Endometrial microvascular endothelial cells (primary cell): ENCODE measurements around the gene RGS7. TPM values are rescaled to one million over a fixed set of nuclear protein-coding genes. Genes with fewer than 3 reads are reported as not detected.

Experiments
- in situ Hi-C: cut with HindIII; loops from 2 replicates; pipeline ENCODE4 v1.10.0; 2017; ENCODE audit warnings: low sequenced_read_pairs, low pct_unique_long_range_greater_than_20kb; ENCODE audit errors: inconsistent ontology term
- total RNA-seq: library from RNA; depleted of rRNA; stranded (reverse); fragments of >200 nt; gene quantifications from one replicate; pipeline ENCODE4 v1.2.3, GENCODE V29; 2015; ENCODE audit errors: inconsistent ontology term

RGS7 gene
- total RNA-seq, 1 donor from 2014 or later, result 0.74 TPM

DNA sequence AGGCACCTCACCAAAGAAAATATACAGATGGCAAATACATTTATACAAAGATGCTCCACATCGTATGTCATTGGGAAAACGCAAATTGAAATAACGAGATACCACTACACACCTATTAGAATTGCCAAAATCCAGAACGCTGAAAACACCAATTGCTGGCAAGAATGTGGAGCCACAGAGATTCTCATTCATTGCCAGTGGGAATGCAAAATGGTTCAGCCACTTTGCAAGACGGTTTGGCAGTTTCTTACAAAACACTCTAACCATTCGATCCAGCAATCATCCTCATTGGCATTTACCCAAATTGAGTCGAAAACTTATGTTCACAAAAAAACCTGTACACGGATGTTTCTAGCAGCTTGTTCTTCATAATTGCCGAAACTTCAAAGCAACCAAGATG, 521.7 kb downstream of the RGS7 start:
- in situ Hi-C loops, result no loop called here

DNA sequence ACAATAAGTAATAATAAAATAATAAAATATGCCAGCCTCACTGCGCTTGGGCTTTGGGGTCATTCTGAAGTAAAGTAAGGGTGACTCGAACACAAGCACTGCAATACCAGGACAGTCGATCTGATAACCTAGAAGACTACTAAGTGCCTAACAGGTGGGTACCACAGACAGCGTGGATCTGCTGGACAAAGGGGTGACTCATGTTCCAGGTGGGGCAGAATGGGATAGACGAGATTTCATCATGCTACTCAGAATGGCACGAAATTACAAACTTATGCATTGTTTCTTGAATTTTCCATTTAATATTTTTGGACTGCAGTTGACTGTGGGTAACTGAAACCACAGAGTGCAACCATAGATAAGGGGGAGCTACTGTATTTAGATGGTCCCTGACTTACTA, 523.9 kb downstream of the RGS7 start:
- in situ Hi-C loops, result no loop called here

DNA sequence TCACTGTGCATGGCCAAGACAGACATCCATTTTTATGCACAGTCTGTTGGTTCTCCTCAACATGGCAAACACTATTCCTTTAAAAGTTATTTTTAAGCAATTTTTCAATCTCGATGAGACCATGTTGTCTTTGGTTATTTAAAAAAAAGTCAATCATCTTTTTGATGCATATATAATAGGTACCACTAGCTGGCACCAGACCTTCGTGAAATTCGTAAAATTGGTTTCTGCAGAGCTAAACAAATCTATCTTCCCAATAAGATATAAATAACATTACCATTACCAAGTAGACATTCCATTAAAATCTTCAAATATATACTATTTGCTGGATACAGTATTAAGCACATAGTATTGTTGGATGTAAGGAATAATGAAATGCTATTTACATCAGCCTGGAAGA, 525.1 kb downstream of the RGS7 start:
- in situ Hi-C loops, result no loop called here

DNA sequence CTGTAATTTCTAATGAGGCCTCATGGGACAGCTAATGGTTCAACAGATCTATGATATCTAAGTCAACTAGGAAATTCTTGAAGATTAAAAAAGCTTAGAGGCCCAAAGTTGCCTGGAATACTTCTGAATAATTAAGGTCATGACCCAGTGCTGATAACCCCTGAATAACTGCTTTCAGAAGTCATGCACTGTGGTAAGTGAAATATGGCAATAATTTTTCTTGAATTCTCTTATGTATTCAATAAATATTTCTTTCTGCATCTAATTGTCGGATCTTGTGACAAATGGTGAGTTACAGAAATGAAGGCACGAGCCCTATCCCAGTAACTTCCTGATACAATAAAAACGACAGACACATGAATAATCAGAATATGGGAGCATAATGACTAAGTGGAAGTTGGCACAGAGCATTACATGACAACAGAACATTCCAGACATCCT, 525.8 kb downstream of the RGS7 start:
- in situ Hi-C loops, result no loop called here

DNA sequence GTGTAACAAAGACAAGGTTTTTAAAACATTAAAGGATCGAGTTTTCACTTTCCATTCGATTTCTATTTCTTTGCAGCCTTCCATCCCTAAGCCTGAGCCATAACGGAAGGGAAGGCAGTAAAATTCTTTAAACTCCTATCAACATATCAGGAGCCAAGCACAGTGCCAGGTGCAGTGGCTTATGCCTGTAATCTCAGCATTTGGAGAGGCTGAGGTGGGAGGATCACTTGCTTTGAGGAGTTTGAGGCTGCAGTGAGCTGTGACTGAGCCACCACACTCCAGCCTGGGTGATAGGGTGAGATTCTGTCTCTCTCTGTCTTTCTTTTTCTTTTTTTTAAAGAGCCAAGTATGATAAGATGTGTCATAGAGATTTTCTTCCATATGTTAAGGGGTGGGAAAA, 527.5 kb downstream of the RGS7 start:
- in situ Hi-C loops, result no loop called here

DNA sequence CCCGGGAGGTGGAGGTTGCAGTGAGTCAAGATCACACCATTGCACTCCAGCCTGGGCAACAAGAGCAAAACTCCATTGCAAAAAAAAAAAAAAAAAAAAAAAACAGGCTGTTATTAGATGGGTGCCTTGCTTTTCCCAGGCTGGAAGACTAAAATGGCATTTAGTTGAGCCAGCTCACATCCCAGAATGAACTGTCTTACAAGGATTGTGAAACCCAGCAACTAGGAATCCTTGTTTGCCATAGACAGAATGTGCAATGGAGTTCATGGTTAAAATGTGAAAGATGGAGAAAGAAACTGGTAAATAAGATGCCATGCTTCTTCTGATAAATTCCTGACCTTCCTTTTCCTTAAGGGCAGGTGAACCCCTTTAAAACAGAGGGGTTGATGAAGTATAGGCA, 529.2 kb downstream of the RGS7 start:
- in situ Hi-C loops, result no loop called here

DNA sequence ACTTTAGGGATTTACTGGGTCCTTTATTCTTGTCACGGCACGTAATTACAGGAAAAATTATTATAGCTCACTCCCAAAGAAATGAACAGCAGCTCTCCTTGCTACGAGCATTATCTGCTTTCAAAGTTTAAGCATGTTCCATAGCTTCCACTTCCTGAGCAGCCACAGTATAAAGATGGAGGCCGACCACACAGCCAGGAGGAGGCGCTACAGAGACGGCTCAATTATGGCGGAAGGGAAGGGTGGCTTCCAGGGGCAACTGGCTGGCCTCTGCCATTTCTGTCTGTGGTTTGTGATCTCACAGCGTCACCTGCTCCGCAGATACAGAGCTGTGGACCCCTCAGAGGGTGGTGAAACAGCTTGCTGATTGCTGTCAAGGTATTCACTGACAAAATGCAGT, 532.8 kb downstream of the RGS7 start:
- in situ Hi-C loops, result no loop called here

DNA sequence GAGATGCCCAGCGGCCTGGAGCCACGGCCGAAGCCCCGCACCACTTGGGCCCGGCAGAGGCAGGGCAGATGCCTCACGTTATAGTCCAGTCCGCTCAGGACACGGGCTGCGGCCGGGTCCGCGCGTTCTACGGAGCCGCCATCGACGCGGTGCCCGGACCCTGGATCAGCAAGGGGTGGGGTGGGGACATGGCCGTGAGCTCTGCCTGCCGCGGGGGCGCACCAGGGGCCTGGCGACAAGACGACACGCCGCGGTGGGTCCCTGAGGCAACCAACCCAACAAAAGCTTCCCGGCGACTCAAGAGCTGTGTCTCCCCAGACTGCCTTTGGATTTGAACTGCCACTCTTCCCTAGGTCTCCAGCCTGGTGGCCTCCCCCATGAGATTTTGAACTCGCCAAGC, 533.6 kb downstream of the RGS7 start:
- in situ Hi-C loops, result no loop called here

DNA sequence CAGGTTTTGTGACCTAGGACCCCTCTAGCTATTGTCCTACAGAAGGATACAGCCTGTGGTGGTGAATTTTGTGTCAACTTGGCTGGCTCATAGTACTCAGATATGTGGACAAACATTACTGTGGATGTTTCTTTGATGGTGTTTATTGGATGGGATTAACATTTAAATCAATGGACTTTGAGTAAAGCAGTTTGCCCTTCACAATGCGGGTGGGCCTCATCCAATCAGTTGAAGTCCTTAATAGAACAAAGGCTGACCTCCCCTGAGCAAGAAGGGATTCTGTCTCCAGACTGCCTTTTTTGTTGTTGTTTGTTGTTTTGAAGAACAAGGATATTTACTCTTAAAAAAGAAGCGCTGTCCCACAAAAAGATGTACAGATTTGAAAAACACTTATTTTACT, 535.1 kb downstream of the RGS7 start:
- in situ Hi-C loops, result no loop called here

DNA sequence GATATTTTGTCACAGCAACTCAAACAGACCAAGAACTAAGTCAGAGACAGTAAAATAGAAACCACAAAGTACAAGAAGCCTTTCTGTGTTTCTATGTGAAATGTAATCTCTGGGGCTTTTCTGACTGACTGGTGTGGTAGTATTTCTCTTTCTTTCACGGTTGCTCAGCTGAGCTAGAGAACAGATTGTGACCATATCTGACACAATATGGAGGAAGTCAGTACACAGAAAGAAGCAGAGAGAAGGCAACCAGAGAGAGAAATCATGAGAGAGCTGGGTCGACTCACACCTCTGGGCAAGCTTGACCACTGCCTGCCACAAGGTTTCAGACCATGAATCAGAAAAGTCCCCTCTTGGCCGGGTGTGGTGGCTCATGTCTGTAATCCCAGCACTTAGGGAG, 536.2 kb downstream of the RGS7 start:
- in situ Hi-C loops, result no loop called here

DNA sequence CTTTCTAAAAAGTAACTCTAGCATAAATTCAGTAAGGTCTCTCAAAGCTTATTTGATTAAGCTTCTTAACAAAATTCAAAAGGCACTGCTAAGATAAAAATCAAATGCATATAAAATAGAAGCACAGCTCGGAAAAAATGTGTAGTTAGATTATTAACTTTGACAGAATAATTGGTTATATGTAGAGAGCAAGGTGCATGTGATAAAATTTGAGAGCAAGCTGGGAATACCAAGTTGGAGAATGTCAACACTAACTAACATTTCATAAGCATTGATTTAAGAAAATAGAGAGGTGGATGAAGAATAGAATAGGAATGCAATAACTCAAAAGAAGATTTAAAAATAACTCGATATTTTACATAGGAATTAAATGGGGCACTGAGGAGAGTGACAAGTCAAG, 540.5 kb downstream of the RGS7 start:
- in situ Hi-C loops, result no loop called here

DNA sequence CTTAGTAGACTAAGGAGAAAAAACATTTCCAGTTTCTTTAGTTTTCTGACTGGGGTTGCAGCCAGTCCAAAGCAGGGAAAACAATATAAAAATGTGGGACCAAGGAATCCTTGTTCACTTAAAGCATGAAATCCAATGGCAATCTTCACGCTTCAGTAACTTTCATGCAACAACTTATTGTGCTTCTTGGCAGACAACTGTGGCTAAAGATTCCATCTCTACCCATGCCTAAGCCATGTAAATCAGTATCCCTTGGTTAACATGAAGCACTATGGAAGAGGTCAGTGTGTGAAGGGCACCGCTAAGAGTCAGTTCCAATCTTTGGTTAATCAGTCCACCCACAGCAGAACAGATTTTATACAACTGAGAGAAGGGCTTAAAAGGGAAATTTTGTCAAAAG, 543.3 kb downstream of the RGS7 start:
- in situ Hi-C loops, result no loop called here

DNA sequence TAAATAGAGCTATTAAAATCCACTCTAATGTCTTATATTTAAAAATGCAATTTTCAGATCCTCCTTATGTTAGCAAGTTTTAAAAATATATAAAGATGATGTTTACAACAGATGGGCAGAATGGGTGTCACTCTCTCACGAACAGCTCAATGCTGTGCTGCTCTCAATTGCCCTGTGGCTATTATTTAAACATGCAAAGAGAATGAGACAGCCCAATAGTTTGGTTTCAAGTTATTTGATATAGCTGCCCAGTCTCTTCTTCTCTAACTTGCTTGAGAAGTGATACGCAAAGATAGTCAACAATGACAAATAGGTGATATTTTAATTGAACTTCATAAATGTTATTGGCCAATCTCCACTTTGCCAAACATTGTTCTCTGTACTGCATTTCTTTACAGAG, 545.7 kb downstream of the RGS7 start:
- in situ Hi-C loops, result no loop called here

DNA sequence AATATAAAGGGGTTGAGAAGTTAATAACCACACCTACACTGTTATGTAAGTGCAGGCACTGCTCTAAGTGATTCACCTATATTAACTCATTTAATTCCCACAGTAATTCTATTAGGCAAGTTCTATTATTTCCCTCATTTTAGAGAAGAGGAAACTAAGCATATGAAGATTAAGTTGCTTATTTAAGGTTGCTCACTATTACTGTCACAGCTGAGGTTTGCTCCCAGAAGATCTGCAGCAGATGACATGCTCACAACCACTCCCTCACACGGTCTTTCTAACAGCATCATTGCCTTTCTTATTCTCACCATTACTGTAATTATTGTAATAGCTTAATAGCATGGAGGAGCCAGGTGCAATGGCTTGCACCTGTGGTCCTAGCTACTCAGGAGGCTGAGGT, 548.6 kb downstream of the RGS7 start:
- in situ Hi-C loops, result no loop called here

DNA sequence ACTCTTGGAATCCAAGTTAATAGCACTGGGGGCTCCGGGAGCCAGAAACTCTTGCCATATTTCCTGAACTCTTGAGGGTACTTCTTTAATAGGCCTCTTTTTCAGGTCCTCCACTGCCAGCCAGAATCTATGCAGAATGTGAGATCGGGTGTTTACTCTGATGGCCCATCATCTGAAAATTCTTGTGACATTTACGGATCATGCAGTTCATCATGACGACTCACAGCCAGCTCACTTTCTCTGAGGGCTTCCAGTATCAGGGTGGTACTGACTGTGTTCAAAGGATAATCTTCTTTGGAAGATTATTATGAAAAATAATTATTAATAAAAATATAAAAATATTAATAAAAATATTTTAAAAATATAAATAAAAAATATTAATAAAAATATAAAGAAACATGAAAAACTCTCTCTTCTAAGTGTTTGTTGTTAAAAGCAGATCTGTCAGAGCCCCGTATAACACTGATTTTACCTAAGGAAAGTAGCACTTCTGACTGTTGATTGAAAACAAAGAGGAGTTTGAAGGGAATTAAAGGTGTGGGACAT, 550.7 kb downstream of the RGS7 start:
- in situ Hi-C loops, result no loop called here

DNA sequence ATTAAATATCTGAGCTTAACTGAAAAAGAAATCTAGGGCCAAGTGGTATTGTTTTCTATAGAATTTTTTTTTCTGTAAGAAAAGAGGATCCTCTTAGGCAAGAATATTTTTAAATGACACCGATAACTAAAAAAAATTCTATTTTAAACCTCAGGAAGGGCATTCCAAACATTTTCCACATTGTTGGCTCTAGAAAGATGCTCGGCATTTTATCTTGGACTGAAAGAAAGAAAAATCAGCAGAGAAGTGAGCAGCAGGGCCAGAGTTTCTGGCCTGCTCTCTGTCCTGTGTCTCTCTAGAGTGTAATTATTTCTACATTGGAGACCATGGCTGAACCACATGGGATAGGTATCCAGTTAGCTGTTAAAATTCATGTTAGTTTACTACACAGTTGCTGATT, 552.5 kb downstream of the RGS7 start:
- in situ Hi-C loops, result no loop called here

DNA sequence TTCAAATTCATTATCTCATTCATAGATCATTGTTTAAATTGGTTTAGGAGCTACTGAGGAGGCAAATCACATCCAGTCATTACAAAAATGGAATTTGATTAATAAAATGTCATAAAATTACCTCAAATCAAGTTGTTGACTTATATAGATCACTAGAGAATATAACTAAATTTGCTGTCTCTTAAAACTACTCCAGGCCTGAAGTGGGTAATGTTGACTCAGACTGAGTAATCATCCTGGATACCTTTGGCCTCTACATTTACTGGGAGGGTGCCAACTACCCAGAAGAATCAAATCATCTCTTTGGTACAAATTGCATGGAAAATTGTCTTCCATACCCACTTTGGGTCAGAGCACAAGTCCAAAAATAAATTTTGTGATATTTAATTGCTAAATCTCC, 553.9 kb downstream of the RGS7 start:
- in situ Hi-C loops, result no loop called here

DNA sequence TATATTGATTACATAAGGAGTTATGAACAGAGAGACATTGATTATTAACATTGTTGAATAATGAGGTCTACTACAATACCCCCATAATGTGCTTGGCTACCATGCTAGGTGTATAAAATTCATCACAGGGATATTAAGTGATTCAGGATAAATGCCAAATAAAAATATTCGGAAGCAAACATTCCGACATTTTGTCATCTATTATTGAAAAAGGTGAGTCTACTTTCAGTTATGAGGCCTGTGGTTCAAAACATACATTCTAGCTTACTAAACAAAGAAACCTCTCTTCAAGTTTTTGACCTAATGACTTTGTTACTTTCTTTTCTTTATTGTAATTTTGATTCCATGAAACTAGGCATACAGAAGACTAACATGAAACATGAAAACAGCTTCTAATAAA, 554.7 kb downstream of the RGS7 start:
- in situ Hi-C loops, result no loop called here

DNA sequence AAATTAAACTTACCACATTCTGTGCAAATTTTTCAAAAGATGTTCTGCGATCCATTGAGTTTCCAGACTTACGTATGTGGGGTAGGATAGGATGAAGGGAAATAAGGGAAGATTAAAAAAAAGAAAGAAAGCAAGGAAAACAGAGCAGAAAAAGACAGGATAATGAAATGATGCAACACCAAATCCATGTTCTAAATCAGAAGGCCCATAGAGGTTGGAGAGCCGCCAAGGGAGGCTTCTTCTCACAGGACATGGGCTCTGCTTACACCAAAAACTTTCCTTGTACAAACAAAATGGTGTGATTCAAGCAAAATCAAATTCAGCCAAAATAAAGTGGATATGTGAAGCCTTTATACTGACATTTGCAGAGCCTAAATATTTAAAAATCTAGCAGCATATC, 555.6 kb downstream of the RGS7 start:
- in situ Hi-C loops, result no loop called here

DNA sequence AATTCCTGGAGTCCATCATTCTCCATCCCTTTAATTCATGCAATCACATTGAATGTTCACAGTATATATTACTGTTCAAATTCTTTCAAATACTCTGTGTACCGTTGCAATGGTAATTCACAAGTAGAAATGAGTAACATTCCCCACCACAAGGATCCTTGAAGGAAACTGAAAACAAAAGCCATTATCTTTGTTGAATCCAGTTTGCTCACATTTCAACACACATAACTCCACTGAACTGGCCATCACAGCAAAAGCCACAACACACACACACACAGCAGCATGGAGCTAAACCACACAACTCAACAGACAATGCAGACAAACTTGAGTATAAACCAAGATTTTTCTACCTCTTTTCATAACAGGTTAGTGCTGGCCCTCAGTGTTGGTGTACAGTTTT, 556.7 kb downstream of the RGS7 start:
- in situ Hi-C loops, result no loop called here

DNA sequence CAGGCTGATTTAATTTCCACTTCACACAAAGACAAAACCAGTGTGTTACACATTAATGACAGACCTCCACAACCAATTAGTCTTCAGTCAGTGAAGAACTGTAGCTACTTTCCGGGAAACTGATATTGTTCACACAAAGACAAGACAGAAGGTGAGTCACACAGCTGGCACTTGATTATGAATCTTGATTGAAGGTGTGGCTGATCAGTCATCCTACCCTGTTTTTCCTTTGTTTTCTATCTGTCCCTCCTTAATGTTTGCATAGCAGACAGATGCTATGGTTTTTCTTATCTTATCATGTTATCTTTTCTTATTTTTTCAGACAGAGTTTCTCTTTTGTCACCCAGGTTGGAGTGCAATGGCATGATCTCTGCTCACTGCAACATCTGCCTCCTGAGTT, 560.0 kb downstream of the RGS7 start:
- in situ Hi-C loops, result no loop called here
